HG03025 (cell line): ENCODE results near the gene SLC6A4.
"Not testable (repeated sequence)": the region's sequence is repeated elsewhere in the genome, so short reads cannot be mapped to it uniquely, and the experiment has no call there.

Experiments used
- ATAC-seq: cut with Tn5 transposase; IDR thresholded peaks from one replicate; pipeline ENCODE4 v1.9.1; 2021; ENCODE audit warnings: mild to moderate bottlenecking, moderate library complexity; ENCODE audit not compliant: unreplicated experiment, low FRiP score

Gene SLC6A4

GRCh38 chr17:30187573-30187972 is 47.9 kb downstream of the SLC6A4 start:
- no peak for ATAC-seq

GRCh38 chr17:30186761-30187160 is 48.7 kb downstream of the SLC6A4 start:
- no peak for ATAC-seq

GRCh38 chr17:30176855-30177254 is 58.6 kb downstream of the SLC6A4 start:
- ATAC-seq: no peak

GRCh38 chr17:30174556-30174955 is 60.9 kb downstream of the SLC6A4 start:
- no peak for ATAC-seq

GRCh38 chr17:30173649-30174048 is 61.8 kb downstream of the SLC6A4 start:
- no peak for ATAC-seq

- ATAC-seq: no peak
Measured at GRCh38 chr17:30172560-30172959, 62.9 kb downstream of the SLC6A4 start.

GRCh38 chr17:30170415-30170987 is 65.0 kb downstream of the SLC6A4 start:
- ATAC-seq: no peak

- no peak for ATAC-seq
Measured at GRCh38 chr17:30165960-30166359, 69.5 kb downstream of the SLC6A4 start.

GRCh38 chr17:30165147-30165546 is 70.3 kb downstream of the SLC6A4 start:
- ATAC-seq: no peak

- ATAC-seq: no peak
Measured at GRCh38 chr17:30164531-30164930, 71.0 kb downstream of the SLC6A4 start.

GRCh38 chr17:30161601-30162000 is 73.9 kb downstream of the SLC6A4 start:
- ATAC-seq: no peak

- ATAC-seq: no peak
Measured at GRCh38 chr17:30160419-30161172, 74.9 kb downstream of the SLC6A4 start.

- no peak for ATAC-seq
Measured at GRCh38 chr17:30158896-30159625, 76.4 kb downstream of the SLC6A4 start.

- no peak for ATAC-seq
Measured at GRCh38 chr17:30155389-30155788, 80.1 kb downstream of the SLC6A4 start.

- ATAC-seq: no peak
Measured at GRCh38 chr17:30153463-30153862, 82.0 kb downstream of the SLC6A4 start.

GRCh38 chr17:30151471-30151870 is 84.0 kb downstream of the SLC6A4 start:
- ATAC-seq: no peak

- no peak for ATAC-seq
Measured at GRCh38 chr17:30148376-30148775, 87.1 kb downstream of the SLC6A4 start.

GRCh38 chr17:30147860-30148259 is 87.6 kb downstream of the SLC6A4 start:
- not testable (repeated sequence) for ATAC-seq
